GM12873 (cell line): Measurements from ENCODE around the gene CFAP119.

Experiments
- CTCF ChIP-seq: IDR thresholded peaks from 2 replicates; pipeline ENCODE4 v1.5.1; 2012; ENCODE audit warnings: low read depth, mild to moderate bottlenecking, moderate library complexity, low read length, control low read depth; ENCODE audit not compliant: insufficient read depth; ENCODE audit errors: missing control alignments

CFAP119 gene

GRCh38 chr16:30756781-30757100 is 5.1 kb downstream of the CFAP119 start:
- TF ChIP-seq CTCF: no peak

DNA sequence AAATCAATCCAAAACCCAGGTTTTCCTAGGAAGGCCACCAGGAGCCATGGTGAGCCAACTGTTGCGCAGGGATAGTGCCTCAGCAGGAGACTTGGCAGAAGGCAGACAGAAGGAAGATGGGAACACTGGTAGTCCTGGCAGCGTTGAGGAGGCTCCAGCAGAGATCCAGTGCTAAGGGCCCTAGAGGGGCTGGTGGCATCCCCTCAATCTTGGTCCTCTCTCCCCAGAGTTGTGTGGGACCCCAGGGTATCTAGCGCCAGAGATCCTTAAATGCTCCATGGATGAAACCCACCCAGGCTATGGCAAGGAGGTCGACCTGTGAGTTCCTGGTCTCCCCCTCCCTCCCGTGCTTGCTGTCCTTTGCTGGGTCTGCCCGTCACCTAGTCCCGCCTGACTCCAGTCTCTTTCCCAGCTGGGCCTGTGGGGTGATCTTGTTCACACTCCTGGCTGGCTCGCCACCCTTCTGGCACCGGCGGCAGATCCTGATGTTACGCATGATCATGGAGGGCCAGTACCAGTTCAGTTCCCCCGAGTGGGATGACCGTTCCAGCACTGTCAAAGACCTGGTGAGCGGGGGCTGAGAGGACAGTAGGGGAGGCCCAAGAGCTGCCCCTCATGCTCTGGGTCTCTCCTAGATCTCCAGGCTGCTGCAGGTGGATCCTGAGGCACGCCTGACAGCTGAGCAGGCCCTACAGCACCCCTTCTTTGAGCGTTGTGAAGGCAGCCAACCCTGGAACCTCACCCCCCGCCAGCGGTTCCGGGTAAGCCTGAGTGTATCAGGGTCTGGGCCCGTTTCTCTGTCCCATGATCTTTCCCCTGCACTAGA is 5.7 kb downstream of the CFAP119 start:
- no peak for TF ChIP-seq CTCF

DNA sequence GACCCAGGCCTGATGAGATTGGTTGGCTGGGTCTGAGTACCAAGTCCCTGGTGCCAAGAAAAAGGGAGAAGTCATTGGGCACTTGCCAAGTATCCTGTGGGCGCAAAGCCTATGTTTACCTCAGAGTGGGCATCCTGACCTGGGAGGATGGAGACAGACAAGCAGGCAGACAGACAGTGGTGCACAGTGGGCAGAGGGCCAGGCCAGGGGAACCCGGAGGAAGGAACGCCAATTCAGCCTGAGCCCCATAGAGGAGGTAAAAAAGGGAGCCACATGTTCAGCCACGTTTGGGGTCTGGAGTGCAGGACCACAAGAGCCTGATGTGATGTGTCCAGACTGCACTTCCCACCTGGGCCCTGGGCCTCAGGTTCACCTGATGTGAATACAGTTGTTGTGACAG is 8.3 kb downstream of the CFAP119 start:
- TF ChIP-seq CTCF: no peak

- TF ChIP-seq CTCF: no peak
Measured at GRCh38 chr16:30750876-30751465, 10.9 kb downstream of the CFAP119 start.

DNA sequence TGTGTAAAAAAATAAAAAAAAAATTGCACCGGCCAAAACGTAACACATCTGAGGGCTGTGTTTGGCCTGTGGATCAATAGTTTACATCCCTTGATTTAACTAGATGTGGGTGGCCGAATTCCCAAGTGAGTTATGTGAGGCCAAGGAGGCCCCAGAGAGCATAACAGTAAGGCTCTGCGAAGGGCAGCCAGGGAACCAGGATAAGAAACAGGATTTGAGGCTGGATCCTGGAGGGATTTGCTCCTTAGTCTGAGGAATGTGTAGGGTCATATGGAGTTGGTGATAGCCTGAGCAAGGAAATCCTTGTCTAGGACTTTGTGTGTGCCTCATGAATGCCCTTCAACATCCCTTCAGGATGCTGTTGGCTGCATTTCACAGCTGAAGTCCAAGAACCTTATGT is 11.7 kb downstream of the CFAP119 start:
- no peak for TF ChIP-seq CTCF

GRCh38 chr16:30748634-30749445 is 13.0 kb downstream of the CFAP119 start:
- TF ChIP-seq CTCF: no peak

- no peak for TF ChIP-seq CTCF
Measured at GRCh38 chr16:30747799-30748633, 13.8 kb downstream of the CFAP119 start, which contains the start of gene PHKG2. Gene PHKG2 (plus strand): TSS chr16:30748425. CDS start chr16:30748821, 396 bp downstream.
